Mucosa of descending colon (tissue), 3 donors: Measurements from ENCODE around the gene C1R. TPM values are rescaled to one million over a fixed set of nuclear protein-coding genes. Genes with fewer than 3 reads are reported as not detected.

ENCODE experiments used
- ATAC-seq: fragments of 200-7000 bp; cut with Tn5 transposase; one replicate; pipeline ENCODE4 v1.9.1; 2020; ENCODE audit warnings: mild to moderate bottlenecking, moderate library complexity
- DNase-seq, 3 donors: peaks; one replicate each; pipeline ENCODE4 v3.0.0-alpha.2; 2020
- H3K36me3 ChIP-seq: fragments of 200-600 bp; one replicate; pipeline ENCODE4 v1.8.0; 2021; ENCODE audit warnings: low read depth, mild to moderate bottlenecking
- H3K4me1 ChIP-seq: fragments of 200-600 bp; one replicate; pipeline ENCODE4 v1.8.0; 2021; ENCODE audit warnings: low read depth, mild to moderate bottlenecking
- H3K4me3 ChIP-seq: fragments of 200-600 bp; one replicate; pipeline ENCODE4 v1.8.0; 2021; ENCODE audit warnings: mild to moderate bottlenecking
- H3K9me3 ChIP-seq: fragments of 200-600 bp; one replicate; pipeline ENCODE4 v1.8.0; 2021; ENCODE audit warnings: mild to moderate bottlenecking
- CTCF ChIP-seq: fragments of 200-600 bp; IDR thresholded peaks from one replicate; pipeline ENCODE4 v1.8.0; 2022; ENCODE audit warnings: antibody characterized with exemption, mild to moderate bottlenecking
- intact Hi-C, 2 donors: fragments of 100-400 bp; cut with DNase I in 1 of 2; cut with micrococcal nuclease in 1 of 2; formaldehyde crosslinking; loops; one replicate each; pipeline versions ENCODE4 v1.11.0 to v1.11.1; 2022; cut with DNase I, micrococcal nuclease
- total RNA-seq, 3 donors: library from RNA; stranded (reverse); fragmentation: NEBNext Ultra II Directional in 2 of 3; extraction: Animal tissue kit (Norgen Biotek cat#: 25700) in 2 of 3; gene quantifications; one replicate each; pipeline versions ENCODE4 v1.2.1 to v1.2.4, GENCODE V29; 2021 to 2023
- donor health status: DM: no; HTN: no; CAD: no; lungs with moderate emphysema.
- donor health status: DM: no; HTN: no; CAD: no.
- donor health status: DM: no; HTN: yes; CAD: no.

Gene C1R
- total RNA-seq, 3 donors from 2014 or later: 38.7 to 273 (median 222) TPM

- Histone ChIP-seq H3K36me3 (no peaks in the 10 kb centered on the region), H3K9me3 (no peaks in the 10 kb centered on the region), H3K4me3 (no peak overlapping the region), H3K4me1 (no peaks in the 10 kb centered on the region)
- no peak for DNase-seq
- no peak for TF ChIP-seq CTCF
- ATAC-seq: no peak
- intact Hi-C loops: no loop called here
Observed at GRCh38 chr12:7100239-7100638, 8.0 kb upstream of the C1R start.

- DNase-seq: no peak
- Histone ChIP-seq H3K4me1 (no peaks in the 10 kb centered on the region), H3K36me3 (no peaks in the 10 kb centered on the region), H3K9me3 (no peaks in the 10 kb centered on the region), H3K4me3 (no peak overlapping the region)
- intact Hi-C loops: loop anchor here in 1 of 2 donors (10.0 kb wide), 1 partner anchor 185 kb away; the partner anchor contains the start of gene ENO2
- no peak for TF ChIP-seq CTCF
- ATAC-seq: no peak
Observed at GRCh38 chr12:7099290-7099996, 7.2 kb upstream of the C1R start.

GRCh38 chr12:7096979-7097378 lies 4.7 kb upstream of the C1R start:
- ATAC-seq: no peak
- TF ChIP-seq CTCF: no peak
- H3K9me3 ChIP-seq: no peaks in the 10 kb centered on the region
- H3K4me1 ChIP-seq: peaks cover 3% of the 10 kb centered on the region
- DNase-seq: no peak
- no peak overlapping the region for H3K4me3 ChIP-seq
- intact Hi-C loops: loop anchor here in 1 of 2 donors (10.0 kb wide), 1 partner anchor 182 kb away; the partner anchor contains the start of gene ENO2
- no peaks in the 10 kb centered on the region for H3K36me3 ChIP-seq

- intact Hi-C loops: loop anchor here in 1 of 2 donors (10.0 kb wide), 1 partner anchor 181 kb away; the partner anchor contains the start of gene ENO2
- H3K9me3 ChIP-seq: no peaks in the 10 kb centered on the region
- no peaks in the 10 kb centered on the region for H3K36me3 ChIP-seq
- TF ChIP-seq CTCF: no peak
- no peak overlapping the region for H3K4me3 ChIP-seq
- H3K4me1 ChIP-seq: peaks cover 5% of the 10 kb centered on the region
- DNase-seq (no peak), ATAC-seq (no peak)
Observed at GRCh38 chr12:7096006-7096932, 4.0 kb upstream of the C1R start.

GRCh38 chr12:7093892-7094291 lies 1.6 kb upstream of the C1R start:
- DNase-seq: no peak
- no peak for TF ChIP-seq CTCF
- H3K4me3 ChIP-seq: no peak overlapping the region
- peaks cover 5% of the 10 kb centered on the region for H3K4me1 ChIP-seq
- no peaks in the 10 kb centered on the region for H3K9me3 ChIP-seq
- intact Hi-C loops: loop anchor here in 1 of 2 donors (10.0 kb wide), 1 partner anchor 179 kb away; the partner anchor contains the start of gene ENO2
- no peaks in the 10 kb centered on the region for H3K36me3 ChIP-seq
- ATAC-seq: no peak
